ENCODE measurements around the gene TRAPPC3L.

The TRAPPC3L gene

GRCh38 chr6:116450185-116450710, 95.2 kb downstream of the TRAPPC3L start:
- no peaks in the 10 kb centered on the region for H3K79me2 ChIP-seq (ENCODE audit: low read length)
- H3K27ac ChIP-seq (ENCODE audit: low read length), result no peak overlapping the region
- no peak overlapping the region for H2AFZ ChIP-seq (ENCODE audit: low read length)
- no peak overlapping the region for H3K4me3 ChIP-seq (ENCODE audit: low read length)
- DNase-seq, result no peak
- no peak overlapping the region for H3K4me2 ChIP-seq (ENCODE audit: low read depth, low read length)
- H3K27me3 ChIP-seq (replicated peaks; ENCODE audit: insufficient read depth, low read length), result no peaks in the 10 kb centered on the region
- no peak overlapping the region for H3K9ac ChIP-seq (ENCODE audit: low read length)
- H3K4me1 ChIP-seq (ENCODE audit: low read length), result peaks cover 40% of the 10 kb centered on the region
- TF ChIP-seq EZH2phosphoT487 (IDR thresholded peaks at IDR 0.05; ENCODE audit: low read length) (no peak), CTCF (IDR thresholded peaks at IDR 0.05; ENCODE audit: low read length) (no peak), EZH2 (optimal IDR thresholded peaks at IDR 0.05; ENCODE audit: low read depth, low read length) (no peak)
- H3K9me2 ChIP-seq (replicated peaks; ENCODE audit: insufficient read depth, low read length), result no peaks in the 10 kb centered on the region
- no peaks in the 10 kb centered on the region for H4K20me1 ChIP-seq (ENCODE audit: insufficient read depth, low read length)
- H3K9me3 ChIP-seq (replicated peaks; ENCODE audit: insufficient read depth, low read length), result no peaks in the 10 kb centered on the region
- no peaks in the 10 kb centered on the region for H3K36me3 ChIP-seq (replicated peaks; ENCODE audit: insufficient read depth, low read length)
- H3F3A ChIP-seq (ENCODE audit: insufficient read depth, low read length), result peaks cover 15% of the 10 kb centered on the region; the same call in 1 of the 2 replicates

GRCh38 chr6:116449565-116449964, 95.9 kb downstream of the TRAPPC3L start:
- H3K4me1 ChIP-seq (ENCODE audit: low read length), result peaks cover 47% of the 10 kb centered on the region
- H2AFZ ChIP-seq (ENCODE audit: low read length), result no peak overlapping the region
- no peak overlapping the region for H3K4me2 ChIP-seq (ENCODE audit: low read depth, low read length)
- no peaks in the 10 kb centered on the region for H3K9me3 ChIP-seq (replicated peaks; ENCODE audit: insufficient read depth, low read length)
- H4K20me1 ChIP-seq (ENCODE audit: insufficient read depth, low read length), result no peaks in the 10 kb centered on the region
- H3K9ac ChIP-seq (ENCODE audit: low read length), result no peak overlapping the region
- peaks cover 21% of the 10 kb centered on the region; the same call in 1 of the 2 replicates for H3F3A ChIP-seq (ENCODE audit: insufficient read depth, low read length)
- DNase-seq, result no peak
- H3K9me2 ChIP-seq (replicated peaks; ENCODE audit: insufficient read depth, low read length), result no peaks in the 10 kb centered on the region
- H3K36me3 ChIP-seq (replicated peaks; ENCODE audit: insufficient read depth, low read length), result no peaks in the 10 kb centered on the region
- no peak overlapping the region for H3K4me3 ChIP-seq (ENCODE audit: low read length)
- no peak overlapping the region for H3K27ac ChIP-seq (ENCODE audit: low read length)
- TF ChIP-seq CTCF (IDR thresholded peaks at IDR 0.05; ENCODE audit: low read length) (no peak), EZH2 (optimal IDR thresholded peaks at IDR 0.05; ENCODE audit: low read depth, low read length) (no peak), EZH2phosphoT487 (IDR thresholded peaks at IDR 0.05; ENCODE audit: low read length) (no peak)
- H3K79me2 ChIP-seq (ENCODE audit: low read length), result no peaks in the 10 kb centered on the region
- no peaks in the 10 kb centered on the region for H3K27me3 ChIP-seq (replicated peaks; ENCODE audit: insufficient read depth, low read length)

DNA sequence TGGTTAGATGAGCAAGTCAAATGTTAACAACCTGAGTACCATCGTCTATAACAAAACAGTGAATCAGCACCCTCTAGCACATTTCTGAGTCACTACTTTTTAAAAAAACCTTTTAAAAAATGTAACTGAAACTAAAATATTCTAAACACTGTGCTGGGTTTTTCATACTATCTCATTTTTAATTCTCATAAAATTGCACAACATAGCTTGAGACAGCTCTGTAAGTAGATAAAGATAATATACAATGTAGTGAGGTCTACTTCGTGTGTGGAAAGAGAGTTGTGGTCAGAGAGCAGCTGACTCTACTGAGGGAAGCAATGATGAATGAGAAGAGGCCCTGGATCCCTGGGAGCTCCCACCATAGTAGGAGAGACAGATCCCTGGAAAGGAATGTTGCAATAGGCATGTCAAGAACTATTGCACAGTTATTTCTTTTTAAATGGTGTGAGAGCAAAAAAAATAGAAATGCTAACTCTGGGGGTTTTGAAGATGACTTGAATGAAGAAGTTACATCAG, 97.9 kb downstream of the TRAPPC3L start:
- DNase-seq, result peak; percentile 22
- Histone ChIP-seq H2AFZ (ENCODE audit: low read length) (no peak overlapping the region), H3K79me2 (ENCODE audit: low read length) (no peaks in the 10 kb centered on the region), H4K20me1 (ENCODE audit: insufficient read depth, low read length) (no peaks in the 10 kb centered on the region), H3K9me3 (replicated peaks; ENCODE audit: insufficient read depth, low read length) (no peaks in the 10 kb centered on the region), H3K9me2 (replicated peaks; ENCODE audit: insufficient read depth, low read length) (no peaks in the 10 kb centered on the region), H3K27ac (ENCODE audit: low read length) (no peak overlapping the region), H3K4me1 (ENCODE audit: low read length) (peaks cover 51% of the 10 kb centered on the region), H3K9ac (ENCODE audit: low read length) (no peak overlapping the region), H3F3A (ENCODE audit: insufficient read depth, low read length) (peaks cover 21% of the 10 kb centered on the region; the same call in 1 of the 2 replicates), H3K36me3 (replicated peaks; ENCODE audit: insufficient read depth, low read length) (no peaks in the 10 kb centered on the region), H3K4me2 (ENCODE audit: low read depth, low read length) (0 out of 2 replicates have a peak overlapping the region, but pooled peaks have one; percentile 7), H3K27me3 (replicated peaks; ENCODE audit: insufficient read depth, low read length) (no peaks in the 10 kb centered on the region), H3K4me3 (ENCODE audit: low read length) (no peak overlapping the region)
- TF ChIP-seq EZH2 (optimal IDR thresholded peaks at IDR 0.05; ENCODE audit: low read depth, low read length) (no peak), EZH2phosphoT487 (IDR thresholded peaks at IDR 0.05; ENCODE audit: low read length) (no peak), CTCF (IDR thresholded peaks at IDR 0.05; ENCODE audit: low read length) (0 out of 2 replicates have a peak, but pooled peaks have one; percentile 9)
